Heart left ventricle (tissue), 16 donors: ENCODE data around the gene TBC1D3B. TPM values are rescaled to one million over a fixed set of nuclear protein-coding genes. Genes with fewer than 3 reads are reported as not detected.

Source experiments
- ATAC-seq, 4 donors: fragments of 200-7000 bp; cut with Tn5 transposase; one replicate each; pipeline ENCODE4 v1.9.1; 2020 to 2022; ENCODE audit warnings: moderate library complexity in 4 of 4, mild to moderate bottlenecking in 3 of 4, moderate number of reproducible peaks in 1 of 4
- DNase-seq, 5 donors: peaks; one replicate each; pipeline ENCODE4 v3.0.0-alpha.2; 2020
- H3K27ac ChIP-seq, 12 donors: fragments of 200-600 bp; sonication (generic) in 4 of 12; one replicate each; pipeline versions ENCODE4 v1.5.0 to v1.8.0; 2016 to 2022; ENCODE audit warnings: mild to moderate bottlenecking in 2 of 12
- H3K27me3 ChIP-seq, 9 donors: fragments of 200-600 bp; sonication (generic) in 2 of 9; one replicate each; pipeline versions ENCODE4 v1.5.1 to v1.8.0; 2016 to 2022; ENCODE audit warnings: mild to moderate bottlenecking in 3 of 9
- H3K36me3 ChIP-seq, 9 donors: fragments of 200-600 bp; sonication (generic) in 2 of 9; one replicate each; pipeline versions ENCODE4 v1.5.0 to v1.8.0; 2018 to 2022; ENCODE audit warnings: mild to moderate bottlenecking in 2 of 9
- H3K4me1 ChIP-seq, 12 donors: fragments of 200-600 bp; sonication (generic) in 4 of 12; one replicate each; pipeline versions ENCODE4 v1.5.0 to v1.8.0; 2016 to 2022; ENCODE audit warnings: mild to moderate bottlenecking in 3 of 12
- H3K4me3 ChIP-seq, 12 donors: fragments of 200-600 bp; sonication (generic) in 4 of 12; one replicate each; pipeline versions ENCODE4 v1.5.0 to v1.8.0; 2017 to 2022; ENCODE audit warnings: mild to moderate bottlenecking in 9 of 12, moderate library complexity in 4 of 12
- H3K9me3 ChIP-seq, 12 donors: fragments of 200-600 bp; sonication (generic) in 4 of 12; one replicate each; pipeline versions ENCODE4 v1.5.0 to v1.8.0; 2016 to 2022; ENCODE audit warnings: mild to moderate bottlenecking in 1 of 12
- CTCF ChIP-seq, 12 donors: fragments of 200-600 bp; sonication (generic) in 4 of 12; IDR thresholded peaks; one replicate each; pipeline versions ENCODE4 v1.5.0 to v1.8.0; 2018 to 2022; ENCODE audit warnings: antibody characterized with exemption in 12 of 12, mild to moderate bottlenecking in 5 of 12
- POLR2A ChIP-seq, 2 donors: fragments of 450-650 bp; IDR thresholded peaks; one replicate each; pipeline ENCODE4 v1.6.1; 2017; ENCODE audit warnings: antibody characterized with exemption in 2 of 2, mild to moderate bottlenecking in 2 of 2, moderate library complexity in 2 of 2
- WGBS, 4 donors: extraction: QIAGEN DNeasy Blood & Tissue Kit in 2 of 4; methylation state at CpG; one replicate each; pipeline versions ENCODE4 v1.1.5 to v1.1.7; 2013 to 2018; 5-methylcytosine and 5-hydroxymethylcytosine counted together
- intact Hi-C, 10 donors: fragments of 100-400 bp; cut with DNase I; formaldehyde crosslinking; loops; one replicate each; pipeline versions ENCODE4 v1.11.1 to v1.14.2; 2022
- polyA plus RNA-seq, 2 donors: library from polyadenylated mRNA; stranded (reverse); fragments of 200-250 nt; gene quantifications; one replicate each; pipeline ENCODE4 v1.2.3, GENCODE V29; 2013
- total RNA-seq, 9 donors: library from RNA; depleted of rRNA in 2 of 9; stranded (reverse); fragments of >200 nt in 2 of 9; fragmentation: NEBNext Ultra II Directional in 3 of 9; extraction: Animal tissue kit (Norgen Biotek cat#: 25700) in 3 of 9; gene quantifications; one replicate each; pipeline versions ENCODE4 v1.1.0 to v1.2.4, GENCODE V29; 2016 to 2023
- donor health status: ischemic (EF 13 %, LVEDD 7.1; RV severe dilation, severe dysfunction).
- donor health status: healthy with polysubstance abuse.
- donor health status: DM: no; HTN: yes; CAD: no.
- donor health status: DM: no; HTN: no; CAD: no.
- donor health status: ischemic (EF 25% LVEDD 6.9; RV normal size, moderate dysfunction).
- donor health status: ischemic (EF 25% LVEDD 5.7; RV mildly dilated, moderate dysfunction).
- donor health status: healthy.
- donor health status: DM: yes; HTN: yes; CAD: no.
- donor health status: ischemic (EF 35%, LVEDD 5.7; RV mildly dilated, moderate dysfunction).
- donor health status: nonischemic (EF 11% LVEDD 7.7; RV severe dilation, severe dysfunction).
- donor health status: DM: yes; HTN: yes; CAD: no.
- donor health status: PGD.
- donor health status: ischemic (EF 29% LVEDD 5.4; RV normal size, mild dysfunction).
- donor health status: nonischemic (EF 23%, LVEDD 6.1; RV moderate dilation, normal function).

The TBC1D3B gene
- total and polyA plus RNA-seq, 11 donors: 0.62 to 3.3 (median 1.4) TPM; not detected in 1

GRCh38 chr17:36131421-36131820 is 45.0 kb downstream of the TBC1D3B start:
- H3K27ac ChIP-seq: no peak overlapping the region
- no peak for DNase-seq
- peaks cover 0 to 22% (median 0%) of the 10 kb centered on the region in 12 donors for H3K4me1 ChIP-seq
- no peak overlapping the region for H3K4me3 ChIP-seq
- H3K36me3 ChIP-seq: no peaks in the 10 kb centered on the region
- ATAC-seq: no peak
- peaks cover 0 to 23% (median 0%) of the 10 kb centered on the region in 9 donors for H3K27me3 ChIP-seq
- 59 to 73% (median 63%) methylated on average over 2 of the region's 2 CpGs for WGBS, 4 donors
- no peak for TF ChIP-seq POLR2A (IDR thresholded peaks at IDR 0.05)
- peak in 1 of 12 donors; percentile 6 for TF ChIP-seq CTCF (IDR thresholded peaks at IDR 0.05)
- intact Hi-C loops: loop anchor here in 1 of 10 donors (5.0 kb wide), 1 partner anchor 144 kb away; the partner anchor contains the start of gene CCL14
- peaks cover 0 to under 1% (median 0%) of the 10 kb centered on the region in 12 donors for H3K9me3 ChIP-seq

GRCh38 chr17:36130346-36130745 is 46.1 kb downstream of the TBC1D3B start:
- 28 to 36% (median 33%) methylated on average over 5 of the region's 5 CpGs for WGBS, 4 donors
- H3K27me3 ChIP-seq: peaks cover 0 to 17% (median 0%) of the 10 kb centered on the region in 9 donors
- ATAC-seq (no peak), DNase-seq (no peak)
- no peaks in the 10 kb centered on the region for H3K36me3 ChIP-seq
- TF ChIP-seq POLR2A (IDR thresholded peaks at IDR 0.05) (no peak), CTCF (IDR thresholded peaks at IDR 0.05) (no peak)
- peaks cover 0 to 11% (median 6%) of the 10 kb centered on the region in 12 donors for H3K9me3 ChIP-seq
- peaks cover 0 to 22% (median 0%) of the 10 kb centered on the region in 12 donors for H3K4me1 ChIP-seq
- intact Hi-C loops: loop anchor here in 1 of 10 donors (5.0 kb wide), 1 partner anchor 143 kb away; the partner anchor contains the start of gene CCL14
- H3K4me3 ChIP-seq: no peak overlapping the region
- no peak overlapping the region for H3K27ac ChIP-seq

GRCh38 chr17:36129616-36130015 is 46.8 kb downstream of the TBC1D3B start:
- peaks cover 0 to 10% (median 0%) of the 10 kb centered on the region in 9 donors for H3K27me3 ChIP-seq
- intact Hi-C loops: loop anchor here in 2 of 10 donors (5.0 to 10.0 kb wide), 2 partner anchors 65 to 142 kb away; partner anchors contain the start of genes CCL14 (in 1 of the 2), CCL3L1 (in 1 of the 2) and CCL3L3 (in 1 of the 2)

More at GRCh38 chr17:36129616-36130015, 46.8 kb downstream of the TBC1D3B start:
- 29 to 43% (median 37%) methylated on average over 1 of the region's 1 CpG for WGBS, 4 donors
- no peak overlapping the region for H3K4me3 ChIP-seq
- DNase-seq (no peak), ATAC-seq (no peak)
- peaks cover 0 to 22% (median 0%) of the 10 kb centered on the region in 12 donors for H3K4me1 ChIP-seq
- peaks cover 0 to 18% (median 11%) of the 10 kb centered on the region in 12 donors for H3K9me3 ChIP-seq
- no peak overlapping the region for H3K27ac ChIP-seq
- no peak for TF ChIP-seq POLR2A (IDR thresholded peaks at IDR 0.05)
- TF ChIP-seq CTCF (IDR thresholded peaks at IDR 0.05): no peak
- H3K36me3 ChIP-seq: no peaks in the 10 kb centered on the region
